ENCODE data around the gene EPC2. TPM values are rescaled to one million over a fixed set of nuclear protein-coding genes. Genes with fewer than 3 reads are reported as not detected.
A peak's percentile ranks its signal among the peaks of the same experiment; 100 is the strongest.
"Not testable (repeated sequence)": the region's sequence is repeated elsewhere in the genome, so short reads cannot be mapped to it uniquely, and the experiment has no call there.

EPC2 gene
- total RNA-seq, 1 experiment from 2014 or later = 32.4 TPM

DNA sequence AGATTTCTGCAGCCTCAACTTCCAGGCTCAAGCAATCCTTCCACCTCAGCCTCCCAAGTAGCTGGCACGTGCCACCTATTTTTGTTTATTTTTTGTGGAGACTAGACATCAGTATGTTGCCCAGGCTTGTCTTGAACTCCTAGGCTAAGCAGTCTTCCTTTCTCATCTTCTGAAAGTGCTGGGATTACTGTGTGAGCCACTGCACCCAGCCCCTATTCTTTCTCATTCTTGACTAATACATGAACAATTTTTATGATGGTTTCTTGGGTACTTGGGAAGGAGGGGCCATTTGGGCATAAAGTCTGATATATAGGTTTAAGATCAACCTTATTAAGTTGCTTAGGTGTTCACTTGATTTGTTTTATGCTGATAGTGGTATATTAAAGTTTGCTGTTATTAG, 26.2 kb downstream of the EPC2 start:
- DNase-seq (ENCODE audit: low spot score) = no peak
- POLR2A ChIA-PET (ENCODE audit: low non-redundant PET) = no interaction called here
- intact Hi-C loops (cut with micrococcal nuclease; ENCODE audit: unreplicated experiment) = no loop called here
- BruUV-seq (replicated peaks) = no TSS peak
- Histone ChIP-seq H3K9me3 (ENCODE audit: low read depth, low read length, poor library complexity, severe bottlenecking) (peaks cover 4% of the 10 kb centered on the region), H3K4me1 (ENCODE audit: insufficient read depth, low read length, poor library complexity, severe bottlenecking) (peaks cover 25% of the 10 kb centered on the region), H3K27me3 (replicated peaks; ENCODE audit: insufficient read depth, low read depth, low read length, poor library complexity) (no peaks in the 10 kb centered on the region), H3K36me3 (ENCODE audit: insufficient read depth, low read length, poor library complexity, severe bottlenecking) (no peaks in the 10 kb centered on the region), H3K4me3 (ENCODE audit: low read depth, low read length, poor library complexity, severe bottlenecking) (no peak overlapping the region), H3K27ac (ENCODE audit: low read depth, low read length, poor library complexity, severe bottlenecking) (no peak overlapping the region)
- CTCF ChIA-PET = no interaction called here
- TF ChIP-seq CTCF (conservative IDR thresholded peaks at IDR 0.05; ENCODE audit: low read depth, low read length) (no peak), EZH2 (IDR thresholded peaks at IDR 0.05; ENCODE audit: borderline replicate concordance, low read depth, low read length, poor library complexity, severe bottlenecking) (no peak)

DNA sequence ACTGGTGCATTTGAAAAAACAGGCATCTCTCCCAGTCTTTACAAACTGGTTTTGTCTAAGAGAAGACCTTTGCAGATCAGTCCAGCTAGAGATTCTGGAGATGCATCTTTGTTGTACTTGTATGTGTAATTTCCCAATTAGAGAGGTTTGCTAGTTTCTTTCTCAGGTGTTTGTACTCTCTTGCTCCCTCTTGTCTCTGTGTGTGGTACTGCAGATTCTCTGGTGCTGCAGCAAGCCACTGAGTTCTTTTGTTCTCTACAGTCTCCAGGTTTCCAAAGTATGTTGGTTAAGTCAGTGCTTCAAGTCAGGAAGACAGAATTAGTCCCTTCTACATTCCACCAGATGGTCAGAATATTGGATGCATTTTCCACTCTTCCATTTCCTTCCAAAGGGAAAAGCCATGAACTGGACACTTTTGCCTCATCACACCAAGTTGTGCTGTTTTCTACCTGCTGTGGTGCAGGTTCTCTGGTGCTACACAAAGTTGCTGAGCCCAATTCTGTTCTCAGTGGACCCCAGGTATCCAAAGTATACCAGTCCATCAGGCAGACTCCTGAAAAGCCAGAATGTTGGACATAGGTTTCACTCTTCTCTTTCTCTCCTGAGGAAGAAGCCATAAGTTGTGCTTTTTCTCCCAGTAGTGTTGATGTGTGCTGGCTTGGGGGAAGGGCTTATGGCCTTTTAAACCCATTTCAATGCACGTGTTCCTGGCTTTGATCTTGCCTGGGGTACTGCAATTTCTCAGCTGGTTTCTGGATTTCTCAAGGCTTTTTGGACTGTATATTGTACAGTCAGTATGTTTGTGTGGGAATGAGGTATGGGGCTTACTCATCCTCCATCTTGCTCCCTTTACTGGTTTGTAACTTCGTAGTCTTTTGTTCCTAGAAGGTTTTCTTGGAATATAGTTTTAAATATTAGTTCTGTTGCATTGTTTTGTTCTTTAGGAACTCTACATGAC, 29.8 kb downstream of the EPC2 start:
- Histone ChIP-seq H3K27me3 (replicated peaks; ENCODE audit: insufficient read depth, low read depth, low read length, poor library complexity) (no peaks in the 10 kb centered on the region), H3K27ac (ENCODE audit: low read depth, low read length, poor library complexity, severe bottlenecking) (no peak overlapping the region), H3K36me3 (ENCODE audit: insufficient read depth, low read length, poor library complexity, severe bottlenecking) (no peaks in the 10 kb centered on the region), H3K4me1 (ENCODE audit: insufficient read depth, low read length, poor library complexity, severe bottlenecking) (peaks cover 19% of the 10 kb centered on the region), H3K4me3 (ENCODE audit: low read depth, low read length, poor library complexity, severe bottlenecking) (no peak overlapping the region), H3K9me3 (ENCODE audit: low read depth, low read length, poor library complexity, severe bottlenecking) (peaks cover 4% of the 10 kb centered on the region)
- intact Hi-C loops (cut with micrococcal nuclease; ENCODE audit: unreplicated experiment) = no loop called here
- POLR2A ChIA-PET (ENCODE audit: low non-redundant PET) = no interaction called here
- CTCF ChIA-PET = interaction anchor here (0.9 kb wide), 1 partner anchor 778 kb away, joined by 3 read pairs; no protein-coding TSS in a partner anchor
- TF ChIP-seq CTCF (conservative IDR thresholded peaks at IDR 0.05; ENCODE audit: low read depth, low read length) (peak; percentile 59), EZH2 (IDR thresholded peaks at IDR 0.05; ENCODE audit: borderline replicate concordance, low read depth, low read length, poor library complexity, severe bottlenecking) (no peak)
- no peak for DNase-seq (ENCODE audit: low spot score)
- no TSS peak for BruUV-seq (replicated peaks)

DNA sequence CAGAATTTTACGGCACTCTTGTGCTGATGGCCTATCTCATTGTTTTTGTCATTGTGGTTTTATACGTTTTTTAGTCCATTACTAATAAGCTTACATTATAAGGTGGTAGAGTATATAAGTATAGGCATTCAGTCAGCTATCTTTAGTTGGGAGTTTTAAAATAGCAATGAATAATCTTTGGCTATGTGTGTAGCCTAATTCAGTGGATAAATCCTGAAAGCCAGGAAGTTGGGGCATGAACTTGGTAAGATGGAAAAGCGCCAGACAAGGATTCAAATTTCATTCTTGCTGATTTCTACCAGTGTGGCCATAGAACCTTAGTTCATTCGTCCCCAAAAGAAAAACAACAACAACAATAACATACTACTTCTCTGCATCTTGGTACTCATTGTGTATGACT, 31.2 kb downstream of the EPC2 start:
- Histone ChIP-seq H3K4me3 (ENCODE audit: low read depth, low read length, poor library complexity, severe bottlenecking) (no peak overlapping the region), H3K4me1 (ENCODE audit: insufficient read depth, low read length, poor library complexity, severe bottlenecking) (peaks cover 19% of the 10 kb centered on the region), H3K36me3 (ENCODE audit: insufficient read depth, low read length, poor library complexity, severe bottlenecking) (no peaks in the 10 kb centered on the region), H3K27me3 (replicated peaks; ENCODE audit: insufficient read depth, low read depth, low read length, poor library complexity) (no peaks in the 10 kb centered on the region), H3K27ac (ENCODE audit: low read depth, low read length, poor library complexity, severe bottlenecking) (no peak overlapping the region), H3K9me3 (ENCODE audit: low read depth, low read length, poor library complexity, severe bottlenecking) (peaks cover 4% of the 10 kb centered on the region)
- intact Hi-C loops (cut with micrococcal nuclease; ENCODE audit: unreplicated experiment) = no loop called here
- BruUV-seq (replicated peaks) = no TSS peak
- POLR2A ChIA-PET (ENCODE audit: low non-redundant PET) = no interaction called here
- TF ChIP-seq EZH2 (IDR thresholded peaks at IDR 0.05; ENCODE audit: borderline replicate concordance, low read depth, low read length, poor library complexity, severe bottlenecking) = no peak
- TF ChIP-seq CTCF (conservative IDR thresholded peaks at IDR 0.05; ENCODE audit: low read depth, low read length) = no peak
- CTCF ChIA-PET = no interaction called here
- peak; percentile 21 for DNase-seq (ENCODE audit: low spot score)

GRCh38 chr2:148678302-148679179, 34.0 kb downstream of the EPC2 start:
- DNase-seq (ENCODE audit: low spot score); H3K27ac ChIP-seq (ENCODE audit: low read depth, low read length, poor library complexity, severe bottlenecking); H3K27me3 ChIP-seq (replicated peaks; ENCODE audit: insufficient read depth, low read depth, low read length, poor library complexity); intact Hi-C loops (cut with micrococcal nuclease; ENCODE audit: unreplicated experiment); H3K4me3 ChIP-seq (ENCODE audit: low read depth, low read length, poor library complexity, severe bottlenecking); H3K36me3 ChIP-seq (ENCODE audit: insufficient read depth, low read length, poor library complexity, severe bottlenecking); BruUV-seq (replicated peaks); H3K9me3 ChIP-seq (ENCODE audit: low read depth, low read length, poor library complexity, severe bottlenecking); CTCF ChIA-PET; POLR2A ChIA-PET (ENCODE audit: low non-redundant PET): not testable (repeated sequence)
- H3K4me1 ChIP-seq (ENCODE audit: insufficient read depth, low read length, poor library complexity, severe bottlenecking) = peaks cover 19% of the 10 kb centered on the region
